K562 (cell line): ENCODE data around the gene LAMB1.

Source experiments
- ATF7 ChIP-seq: fragments of 450-650 bp; IDR thresholded peaks from 2 replicates; pipeline ENCODE4 v1.7.1; 2014; ENCODE audit warnings: mild to moderate bottlenecking, moderate library complexity
- CTBP1 ChIP-seq: fragments of 450-650 bp; IDR thresholded peaks from 2 replicates; pipeline ENCODE4 v1.6.1; 2016; ENCODE audit warnings: borderline replicate concordance
- MLLT1 ChIP-seq, 2 experiments: fragments of 450-650 bp; IDR thresholded peaks; 2 replicates each; pipeline ENCODE4 v1.6.1; 2016
- NCOA4 ChIP-seq: fragments of 450-650 bp; IDR thresholded peaks from 2 replicates; pipeline ENCODE4 v1.6.1; 2018; ENCODE audit warnings: mild to moderate bottlenecking; ENCODE audit not compliant: partially characterized antibody
- NELFE ChIP-seq: IDR thresholded peaks from 2 replicates; pipeline ENCODE4 v1.6.1; 2011; ENCODE audit warnings: mild to moderate bottlenecking; ENCODE audit not compliant: insufficient read depth, insufficient read length
- POLR2A ChIP-seq: fragments of 450-650 bp; conservative IDR thresholded peaks from 2 replicates; pipeline ENCODE4 v1.6.1; 2016
- SIX5 ChIP-seq, 2 experiments: IDR thresholded peaks; 2 replicates each; pipeline ENCODE4 v1.6.1; 2011; ENCODE audit warnings: low read length in 2 of 2, borderline replicate concordance in 1 of 2, low read depth in 1 of 2, mild to moderate bottlenecking in 1 of 2, moderate library complexity in 1 of 2; ENCODE audit not compliant: insufficient read depth in 1 of 2
- ZNF134 ChIP-seq: fragments of 250-450 bp; sonication (Bioruptor Pico); conservative IDR thresholded peaks from 2 replicates; pipeline ENCODE4 v1.4.0; 2020
- ZNF175 ChIP-seq: fragments of 200-800 bp; sonication (Bioruptor generic); IDR thresholded peaks from 2 replicates; pipeline ENCODE4 v1.6.1; 2016; ENCODE audit warnings: low read depth, mild to moderate bottlenecking, missing genetic modification characterization, missing compliant biosample characterization
- ZNF696 ChIP-seq: fragments of 250-450 bp; sonication (Bioruptor Pico); conservative IDR thresholded peaks from 2 replicates; pipeline ENCODE4 v1.4.0; 2020; ENCODE audit warnings: mild to moderate bottlenecking, moderate library complexity
- TF ChIP-seq, protein P1 (sequence below): fragments of 450-650 bp; IDR thresholded peaks from 2 replicates; pipeline ENCODE4 v1.6.1; 2018; ENCODE audit warnings: mild to moderate bottlenecking, low read depth; ENCODE audit not compliant: partially characterized antibody
- TF ChIP-seq, protein P2 (sequence below): fragments of 450-650 bp; formaldehyde crosslinking; IDR thresholded peaks from 2 replicates; pipeline ENCODE4 v1.4.0; 2022; ENCODE audit warnings: mild to moderate bottlenecking, moderate library complexity

- no peak for TF ChIP-seq SIX5 (IDR thresholded peaks at IDR 0.05; ENCODE audit: borderline replicate concordance in 1 of 2, insufficient read depth in 1 of 2, low read depth in 1 of 2, low read length in 2 of 2)
- TF ChIP-seq CTBP1 = no peak
- no peak for TF ChIP-seq POLR2A
- TF ChIP-seq NELFE = no peak
- TF ChIP-seq MLLT1 (IDR thresholded peaks at IDR 0.05) = no peak
- TF ChIP-seq, protein P1, sequence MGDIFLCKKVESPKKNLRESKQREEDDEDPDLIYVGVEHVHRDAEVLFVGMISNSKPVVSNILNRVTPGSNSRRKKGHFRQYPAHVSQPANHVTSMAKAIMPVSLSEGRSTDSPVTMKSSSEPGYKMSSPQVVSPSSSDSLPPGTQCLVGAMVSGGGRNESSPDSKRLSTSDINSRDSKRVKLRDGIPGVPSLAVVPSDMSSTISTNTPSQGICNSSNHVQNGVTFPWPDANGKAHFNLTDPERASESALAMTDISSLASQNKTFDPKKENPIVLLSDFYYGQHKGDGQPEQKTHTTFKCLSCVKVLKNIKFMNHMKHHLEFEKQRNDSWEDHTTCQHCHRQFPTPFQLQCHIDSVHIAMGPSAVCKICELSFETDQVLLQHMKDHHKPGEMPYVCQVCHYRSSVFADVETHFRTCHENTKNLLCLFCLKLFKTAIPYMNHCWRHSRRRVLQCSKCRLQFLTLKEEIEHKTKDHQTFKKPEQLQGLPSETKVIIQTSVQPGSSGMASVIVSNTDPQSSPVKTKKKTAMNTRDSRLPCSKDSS = no peak
- TF ChIP-seq ZNF696 (CRISPR knock-in tag) = no peak
- TF ChIP-seq NCOA4 = no peak
- TF ChIP-seq ZNF134 (CRISPR knock-in tag) = no peak
- no peak for TF ChIP-seq ZNF175 (CRISPR knock-in tag)
- TF ChIP-seq, protein P2, sequence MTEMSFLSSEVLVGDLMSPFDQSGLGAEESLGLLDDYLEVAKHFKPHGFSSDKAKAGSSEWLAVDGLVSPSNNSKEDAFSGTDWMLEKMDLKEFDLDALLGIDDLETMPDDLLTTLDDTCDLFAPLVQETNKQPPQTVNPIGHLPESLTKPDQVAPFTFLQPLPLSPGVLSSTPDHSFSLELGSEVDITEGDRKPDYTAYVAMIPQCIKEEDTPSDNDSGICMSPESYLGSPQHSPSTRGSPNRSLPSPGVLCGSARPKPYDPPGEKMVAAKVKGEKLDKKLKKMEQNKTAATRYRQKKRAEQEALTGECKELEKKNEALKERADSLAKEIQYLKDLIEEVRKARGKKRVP = no peak
- TF ChIP-seq ATF7 = no peak
These were observed 54.1 kb downstream of the LAMB1 start for GRCh38 chr7:107948645-107949442.
